HepG2 (cell line): Measurements from ENCODE around the gene PKD2L2. TPM values are rescaled to one million over a fixed set of nuclear protein-coding genes. Genes with fewer than 3 reads are reported as not detected.

Source experiments
- AGO2 ChIP-seq: fragments of 200-400 bp; formaldehyde crosslinking; optimal IDR thresholded peaks from 2 replicates; pipeline ENCODE3; 2017; ENCODE audit warnings: mild to moderate bottlenecking, low read depth, low read length, moderate library complexity
- ETV6 ChIP-seq: sonication (generic); formaldehyde crosslinking; conservative IDR thresholded peaks from 2 replicates; pipeline ENCODE4 v1.4.0; 2020; ENCODE audit warnings: missing genetic modification reagents
- GFI1 ChIP-seq: sonication (generic); formaldehyde crosslinking; IDR thresholded peaks from 2 replicates; pipeline ENCODE4 v1.5.0; 2020; ENCODE audit warnings: missing genetic modification reagents, mild to moderate bottlenecking, borderline replicate concordance
- IRF2 ChIP-seq: IDR thresholded peaks from 2 replicates; pipeline ENCODE4 v1.6.1; 2018; ENCODE audit warnings: missing genetic modification reagents, missing compliant biosample characterization
- JARID2 ChIP-seq: sonication (generic); formaldehyde crosslinking; IDR thresholded peaks from 2 replicates; pipeline ENCODE4 v1.8.1; 2023; ENCODE audit warnings: missing genetic modification reagents, inconsistent platforms; ENCODE audit not compliant: insufficient replicate concordance
- JUN ChIP-seq: sonication (generic); formaldehyde crosslinking; IDR thresholded peaks from 2 replicates; pipeline ENCODE4 v1.4.0; 2020; ENCODE audit warnings: mild to moderate bottlenecking, missing genetic modification reagents
- KDM1A ChIP-seq: IDR thresholded peaks from 2 replicates; pipeline ENCODE4 v1.6.1; 2016; ENCODE audit warnings: missing compliant biosample characterization
- MED13 ChIP-seq: sonication (generic); formaldehyde crosslinking; IDR thresholded peaks from 2 replicates; pipeline ENCODE4 v1.5.0; 2020; ENCODE audit warnings: missing genetic modification reagents
- MTA3 ChIP-seq: sonication (generic); formaldehyde crosslinking; IDR thresholded peaks from 2 replicates; pipeline ENCODE4 v1.4.0; 2020; ENCODE audit warnings: missing genetic modification reagents
- MZF1 ChIP-seq: sonication (generic); formaldehyde crosslinking; IDR thresholded peaks from 2 replicates; pipeline ENCODE4 v1.8.1; 2023; ENCODE audit warnings: mild to moderate bottlenecking, missing genetic modification reagents, borderline replicate concordance
- NCOR1 ChIP-seq: fragments of 200-600 bp; sonication (generic); IDR thresholded peaks from 2 replicates; pipeline ENCODE4 v1.7.0; 2017; ENCODE audit warnings: antibody characterized with exemption, low read length, borderline replicate concordance
- NFATC3 ChIP-seq: sonication (generic); formaldehyde crosslinking; IDR thresholded peaks from 2 replicates; pipeline ENCODE4 v1.5.1; 2020; ENCODE audit warnings: mild to moderate bottlenecking, missing genetic modification reagents
- PHF5A ChIP-seq: IDR thresholded peaks from one replicate; pipeline ENCODE4 v1.6.1; 2018; ENCODE audit warnings: low read depth, missing genetic modification reagents; ENCODE audit not compliant: unreplicated experiment
- RAD51 ChIP-seq: fragments of 450-650 bp; IDR thresholded peaks from 2 replicates; pipeline ENCODE4 v1.6.1; 2016; ENCODE audit warnings: borderline replicate concordance
- SETDB1 ChIP-seq: sonication (generic); formaldehyde crosslinking; IDR thresholded peaks from 2 replicates; pipeline ENCODE4 v1.5.1; 2020; ENCODE audit warnings: missing genetic modification reagents, mild to moderate bottlenecking, borderline replicate concordance
- SKI ChIP-seq: fragments of 450-650 bp; IDR thresholded peaks from one replicate; pipeline ENCODE4 v1.6.1; 2018; ENCODE audit warnings: mild to moderate bottlenecking; ENCODE audit not compliant: partially characterized antibody
- SMAD1 ChIP-seq: sonication (generic); formaldehyde crosslinking; IDR thresholded peaks from 2 replicates; pipeline ENCODE4 v1.4.0; 2020; ENCODE audit warnings: missing genetic modification reagents, low read depth, mild to moderate bottlenecking, borderline replicate concordance
- SNAPC2 ChIP-seq: sonication (generic); formaldehyde crosslinking; IDR thresholded peaks from 2 replicates; pipeline ENCODE4 v1.8.1; 2022; ENCODE audit warnings: mild to moderate bottlenecking, missing genetic modification reagents
- TARDBP ChIP-seq: sonication (generic); formaldehyde crosslinking; IDR thresholded peaks from 2 replicates; pipeline ENCODE4 v1.8.0; 2022; ENCODE audit warnings: mild to moderate bottlenecking, missing genetic modification reagents
- TBX2 ChIP-seq: sonication (generic); formaldehyde crosslinking; IDR thresholded peaks from 2 replicates; pipeline ENCODE4 v1.5.0; 2020; ENCODE audit warnings: missing genetic modification reagents, mild to moderate bottlenecking, borderline replicate concordance
- TCF7 ChIP-seq: sonication (generic); IDR thresholded peaks from 2 replicates; pipeline ENCODE4 v1.6.1; 2016; ENCODE audit warnings: antibody characterized with exemption, low read depth
- WIZ ChIP-seq: sonication (generic); formaldehyde crosslinking; IDR thresholded peaks from 2 replicates; pipeline ENCODE4 v1.5.1; 2020; ENCODE audit warnings: mild to moderate bottlenecking, missing genetic modification reagents
- ZBTB1 ChIP-seq: sonication (generic); formaldehyde crosslinking; IDR thresholded peaks from 2 replicates; pipeline ENCODE4 v1.4.0; 2020; ENCODE audit warnings: missing genetic modification reagents, borderline replicate concordance
- ZBTB7A ChIP-seq: sonication (generic); formaldehyde crosslinking; IDR thresholded peaks from 2 replicates; pipeline ENCODE4 v1.8.0; 2022; ENCODE audit warnings: mild to moderate bottlenecking, missing genetic modification reagents
- ZFP37 ChIP-seq: sonication (generic); formaldehyde crosslinking; IDR thresholded peaks from 2 replicates; pipeline ENCODE4 v1.4.0; 2020; ENCODE audit warnings: missing genetic modification reagents, borderline replicate concordance
- ZFP90 ChIP-seq: sonication (generic); formaldehyde crosslinking; IDR thresholded peaks from 2 replicates; pipeline ENCODE4 v1.8.0; 2022; ENCODE audit warnings: missing genetic modification reagents, mild to moderate bottlenecking, inconsistent platforms, borderline replicate concordance
- ZKSCAN5 ChIP-seq: sonication (generic); formaldehyde crosslinking; IDR thresholded peaks from 2 replicates; pipeline ENCODE4 v1.5.1; 2020; ENCODE audit warnings: mild to moderate bottlenecking, missing genetic modification reagents
- ZNF101 ChIP-seq: sonication (generic); formaldehyde crosslinking; IDR thresholded peaks from 2 replicates; pipeline ENCODE4 v1.4.0; 2020; ENCODE audit warnings: mild to moderate bottlenecking, low read depth, missing genetic modification reagents, borderline replicate concordance
- ZNF143 ChIP-seq: sonication (generic); formaldehyde crosslinking; IDR thresholded peaks from 2 replicates; pipeline ENCODE4 v1.4.0; 2020; ENCODE audit warnings: missing genetic modification reagents
- ZNF34 ChIP-seq: sonication (generic); formaldehyde crosslinking; IDR thresholded peaks from 2 replicates; pipeline ENCODE4 v1.4.0; 2020; ENCODE audit warnings: mild to moderate bottlenecking, missing genetic modification reagents, borderline replicate concordance
- ZNF383 ChIP-seq: sonication (generic); formaldehyde crosslinking; IDR thresholded peaks from 2 replicates; pipeline ENCODE4 v1.4.0; 2020; ENCODE audit warnings: missing genetic modification reagents, mild to moderate bottlenecking, borderline replicate concordance
- ZNF562 ChIP-seq: sonication (generic); formaldehyde crosslinking; IDR thresholded peaks from 2 replicates; pipeline ENCODE4 v1.8.0; 2022; ENCODE audit warnings: missing genetic modification reagents, borderline replicate concordance
- ZNF737 ChIP-seq: sonication (generic); formaldehyde crosslinking; IDR thresholded peaks from 2 replicates; pipeline ENCODE4 v1.5.0; 2020; ENCODE audit warnings: missing genetic modification reagents, mild to moderate bottlenecking, borderline replicate concordance
- polyA plus RNA-seq, 8 experiments: library from polyadenylated mRNA; depleted of rRNA in 3 of 8; stranded (reverse) in 7 of 8; unstranded in 1 of 8; fragments of >200 nt; fragmentation: Illumina TruSeq in 4 of 8; extraction: Trizol in 4 of 8; gene quantifications; 2 replicates each; pipeline versions ENCODE4 v1.2.1 to v1.2.3, GENCODE V29; 2011 to 2016; ENCODE audit warnings: low read depth in 4 of 8, missing spikeins in 1 of 8, mixed read lengths in 1 of 8; ENCODE audit not compliant: insufficient read depth in 1 of 8
- total RNA-seq, 5 experiments: library from RNA; depleted of rRNA; stranded (reverse); fragments of >200 nt; fragmentation: Illumina TruSeq; extraction: Trizol; gene quantifications; 2 replicates each; pipeline ENCODE4 v1.2.3, GENCODE V29; 2016; ENCODE audit warnings: low read depth in 1 of 5
- TF ChIP-seq, protein P1 (sequence below), 2 experiments: fragments of 450-650 bp in 1 of 2; sonication (generic) in 1 of 2; formaldehyde crosslinking; IDR thresholded peaks; 2 replicates each; pipeline versions ENCODE4 v1.5.0 to v1.8.0; 2020 to 2022; ENCODE audit warnings: mild to moderate bottlenecking in 1 of 2, missing genetic modification reagents in 1 of 2
- TF ChIP-seq, protein P2 (sequence below): sonication (generic); formaldehyde crosslinking; IDR thresholded peaks from 2 replicates; pipeline ENCODE4 v1.4.0; 2020; ENCODE audit warnings: mild to moderate bottlenecking, low read depth, missing genetic modification reagents

PKD2L2 gene
- total and polyA plus RNA-seq, 2 of the 13 experiments (the other 11 are each of a cell fraction or from before 2014, with no cell fraction given): not detected

DNA sequence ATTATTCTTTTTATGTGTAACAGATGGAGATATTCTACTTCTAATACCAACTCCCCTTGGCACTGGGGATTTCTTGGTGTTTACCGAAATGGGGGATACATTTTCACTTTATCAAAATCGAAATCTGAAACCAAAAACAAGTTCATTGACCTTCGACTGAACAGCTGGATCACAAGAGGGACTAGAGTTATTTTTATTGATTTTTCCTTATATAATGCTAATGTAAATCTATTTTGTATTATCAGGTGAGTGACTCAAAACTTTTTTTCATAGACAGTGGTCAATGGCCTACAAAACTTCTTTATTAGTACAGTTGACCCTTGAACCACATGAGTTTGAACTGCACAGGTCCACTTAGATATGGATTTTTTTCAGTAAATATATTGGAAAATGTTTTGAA lies 10.2 kb downstream of the PKD2L2 start (continued):
- no peak for TF ChIP-seq AGO2
- TF ChIP-seq MTA3 (CRISPR knock-in tag): no peak
- no peak for TF ChIP-seq ZNF562 (CRISPR knock-in tag)
- no peak for TF ChIP-seq ZBTB1 (CRISPR knock-in tag)
- TF ChIP-seq, protein P1, sequence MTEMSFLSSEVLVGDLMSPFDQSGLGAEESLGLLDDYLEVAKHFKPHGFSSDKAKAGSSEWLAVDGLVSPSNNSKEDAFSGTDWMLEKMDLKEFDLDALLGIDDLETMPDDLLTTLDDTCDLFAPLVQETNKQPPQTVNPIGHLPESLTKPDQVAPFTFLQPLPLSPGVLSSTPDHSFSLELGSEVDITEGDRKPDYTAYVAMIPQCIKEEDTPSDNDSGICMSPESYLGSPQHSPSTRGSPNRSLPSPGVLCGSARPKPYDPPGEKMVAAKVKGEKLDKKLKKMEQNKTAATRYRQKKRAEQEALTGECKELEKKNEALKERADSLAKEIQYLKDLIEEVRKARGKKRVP (CRISPR knock-in tag; IDR thresholded peaks at IDR 0.05): no peak
- TF ChIP-seq NFATC3 (CRISPR knock-in tag): no peak
- TF ChIP-seq ZFP90: no peak
- TF ChIP-seq SMAD1 (CRISPR knock-in tag): no peak
- no peak for TF ChIP-seq ZNF737 (CRISPR knock-in tag)
- no peak for TF ChIP-seq ZNF383 (CRISPR knock-in tag)
- TF ChIP-seq TARDBP (CRISPR knock-in tag): no peak
- TF ChIP-seq ETV6 (CRISPR knock-in tag): no peak
- no peak for TF ChIP-seq PHF5A (CRISPR knock-in tag)
- no peak for TF ChIP-seq TBX2 (CRISPR knock-in tag)
- no peak for TF ChIP-seq MED13 (CRISPR knock-in tag)
- TF ChIP-seq WIZ (CRISPR knock-in tag): no peak
- TF ChIP-seq SETDB1 (CRISPR knock-in tag): no peak
- TF ChIP-seq TCF7: peak; percentile 62
- no peak for TF ChIP-seq JARID2 (CRISPR knock-in tag)
- no peak for TF ChIP-seq JUN (CRISPR knock-in tag)
- no peak for TF ChIP-seq ZFP37 (CRISPR knock-in tag)
- no peak for TF ChIP-seq SKI
- TF ChIP-seq IRF2 (CRISPR knock-in tag): no peak
- no peak for TF ChIP-seq ZKSCAN5
- TF ChIP-seq MZF1 (CRISPR knock-in tag): no peak
- TF ChIP-seq ZNF101 (CRISPR knock-in tag): no peak
- no peak for TF ChIP-seq SNAPC2
- no peak for TF ChIP-seq ZNF143 (CRISPR knock-in tag)
- TF ChIP-seq KDM1A (CRISPR knock-in tag): no peak
- peak; percentile 79; the same call in 1 of the 2 replicates for TF ChIP-seq NCOR1
- TF ChIP-seq, protein P2, sequence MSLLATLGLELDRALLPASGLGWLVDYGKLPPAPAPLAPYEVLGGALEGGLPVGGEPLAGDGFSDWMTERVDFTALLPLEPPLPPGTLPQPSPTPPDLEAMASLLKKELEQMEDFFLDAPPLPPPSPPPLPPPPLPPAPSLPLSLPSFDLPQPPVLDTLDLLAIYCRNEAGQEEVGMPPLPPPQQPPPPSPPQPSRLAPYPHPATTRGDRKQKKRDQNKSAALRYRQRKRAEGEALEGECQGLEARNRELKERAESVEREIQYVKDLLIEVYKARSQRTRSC (CRISPR knock-in tag): no peak
- TF ChIP-seq ZBTB7A: no peak
- no peak for TF ChIP-seq ZNF34 (CRISPR knock-in tag)
- peak; percentile 73; the same call in 1 of the 2 replicates for TF ChIP-seq GFI1 (CRISPR knock-in tag)
- TF ChIP-seq RAD51: no peak
